Colonic mucosa (tissue), 2 donors: ENCODE data around the gene PRAMEF18. TPM values are rescaled to one million over a fixed set of nuclear protein-coding genes. Genes with fewer than 3 reads are reported as not detected.

ENCODE experiments used
- total RNA-seq, 2 donors: library from RNA; stranded (reverse); fragmentation: NEBNext Ultra II Directional in 1 of 2; extraction: Animal tissue kit (Norgen Biotek cat#: 25700) in 1 of 2; gene quantifications; one replicate each; pipeline ENCODE4 v1.2.1, GENCODE V29; 2021
- donor health status: DM: no; HTN: no; CAD: no.
- donor health status: DM: no; HTN: no; CAD: no.

PRAMEF18 gene
- total RNA-seq, 2 donors from 2014 or later: not detected

Other genes with a start within 250 kb of the PRAMEF18 start
- gene PRAMEF27, start 169.6 kb downstream of the PRAMEF18 start, total RNA-seq: not detected
- gene HNRNPCL3, start 165.4 kb downstream of the PRAMEF18 start, total RNA-seq: not detected
- gene PRAMEF25, start 155.4 kb downstream of the PRAMEF18 start, total RNA-seq: not detected
- gene HNRNPCL2, start 109.3 kb downstream of the PRAMEF18 start, total RNA-seq: not detected
- not detected for gene PRAMEF26, start 70.1 kb downstream of the PRAMEF18 start, total RNA-seq
- gene HNRNPCL4, start 60.5 kb downstream of the PRAMEF18 start, total RNA-seq: not detected
- gene PRAMEF9, start 54.3 kb downstream of the PRAMEF18 start, total RNA-seq: not detected
- gene PRAMEF13, start 24.7 kb downstream of the PRAMEF18 start, total RNA-seq: not detected
- not detected for gene PRAMEF5, start 28.0 kb upstream of the PRAMEF18 start, total RNA-seq
- gene PRAMEF8, start 59.0 kb upstream of the PRAMEF18 start, total RNA-seq: not detected
- gene PRAMEF33, start 77.4 kb upstream of the PRAMEF18 start, total RNA-seq: not detected
- gene PRAMEF15, start 89.4 kb upstream of the PRAMEF18 start, total RNA-seq: not detected
- not detected for gene PRAMEF14, start 121.0 kb upstream of the PRAMEF18 start, total RNA-seq
- not detected for gene PRAMEF19, start 145.8 kb upstream of the PRAMEF18 start, total RNA-seq
- gene PRAMEF17, start 163.5 kb upstream of the PRAMEF18 start, total RNA-seq: not detected
- not detected for gene PRAMEF20, start 184.3 kb upstream of the PRAMEF18 start, total RNA-seq